Stimulated activated CD4-positive, alpha-beta T cell treated with anti-CD3 and anti-CD28 coated beads, Interleukin-15, amount 100 ng/mL, for 24 hours (primary cell): ENCODE results near the gene KCTD1.

Experiments
- DNase-seq: peaks from one replicate; pipeline ENCODE4 v3.0.0-alpha.2; 2020

The KCTD1 gene

GRCh38 chr18:26519114-26519513, 29.2 kb downstream of the KCTD1 start:
- no peak for DNase-seq

GRCh38 chr18:26516964-26517363, 31.4 kb downstream of the KCTD1 start:
- DNase-seq = no peak

- no peak for DNase-seq
Measured at GRCh38 chr18:26515643-26516487, 32.5 kb downstream of the KCTD1 start.

GRCh38 chr18:26511339-26512071, 36.8 kb downstream of the KCTD1 start:
- DNase-seq = no peak

DNA sequence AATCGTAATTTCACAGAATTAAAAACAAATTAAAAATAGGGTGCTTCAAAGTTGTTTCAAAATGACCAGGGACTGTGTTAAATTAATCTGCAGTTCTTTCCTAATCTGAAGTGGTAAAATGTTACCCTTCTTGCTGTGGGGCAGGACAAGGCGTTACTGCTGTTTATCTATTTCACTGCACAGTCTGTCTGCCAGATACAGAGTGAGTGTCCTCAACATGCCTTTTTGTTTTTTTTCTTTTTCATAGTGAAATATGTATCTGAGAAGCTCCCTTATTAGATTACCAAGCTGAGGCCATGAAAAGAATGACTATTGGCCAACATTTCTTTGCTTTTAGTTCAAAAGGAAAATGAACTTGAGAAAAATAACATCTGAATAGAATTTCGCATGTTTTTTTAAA, 38.0 kb downstream of the KCTD1 start:
- DNase-seq = no peak

- DNase-seq = no peak
Measured at GRCh38 chr18:26506012-26506411, 42.3 kb downstream of the KCTD1 start.

DNA sequence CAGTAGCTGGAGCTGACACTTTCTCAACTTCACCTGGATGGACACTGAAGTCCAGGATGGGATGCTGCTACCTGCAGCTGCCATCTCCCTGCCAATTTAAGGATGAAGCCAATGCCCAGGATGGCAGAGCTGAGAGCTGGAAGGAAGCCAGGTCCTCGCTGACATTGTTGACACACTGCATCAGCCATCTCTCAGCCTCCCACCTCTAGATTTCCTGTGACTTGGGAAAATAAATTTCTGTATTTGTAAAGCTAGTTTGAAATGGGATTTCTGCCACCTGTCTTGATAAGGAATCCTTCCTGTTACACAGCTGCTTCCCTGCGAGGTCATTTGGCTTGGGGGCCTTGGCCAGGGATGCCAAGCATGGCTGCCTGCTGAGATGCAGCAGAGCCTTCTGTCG, 43.5 kb downstream of the KCTD1 start:
- no peak for DNase-seq

- DNase-seq = no peak
Measured at GRCh38 chr18:26503382-26503781, 45.0 kb downstream of the KCTD1 start.

DNA sequence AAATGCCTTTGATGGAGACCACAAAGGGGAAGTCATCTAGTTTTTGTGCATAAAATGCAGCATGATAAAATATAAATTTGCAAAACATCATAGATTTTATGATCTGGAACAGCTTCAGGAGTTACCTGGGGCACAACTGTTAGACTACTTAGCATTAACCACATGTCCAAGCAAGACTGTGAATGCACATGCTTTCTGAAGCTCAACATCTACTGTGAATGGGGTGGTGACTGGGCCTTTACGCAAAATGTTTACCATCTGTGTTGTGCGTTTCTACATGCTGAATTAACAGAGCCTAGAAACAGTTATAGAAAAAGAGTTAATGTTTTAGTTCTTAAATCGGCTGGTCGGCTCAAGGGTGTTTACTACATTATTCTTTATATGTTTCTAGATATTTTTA, 45.5 kb downstream of the KCTD1 start:
- no peak for DNase-seq

- DNase-seq = no peak
Measured at GRCh38 chr18:26497866-26498265, 50.5 kb downstream of the KCTD1 start.

DNA sequence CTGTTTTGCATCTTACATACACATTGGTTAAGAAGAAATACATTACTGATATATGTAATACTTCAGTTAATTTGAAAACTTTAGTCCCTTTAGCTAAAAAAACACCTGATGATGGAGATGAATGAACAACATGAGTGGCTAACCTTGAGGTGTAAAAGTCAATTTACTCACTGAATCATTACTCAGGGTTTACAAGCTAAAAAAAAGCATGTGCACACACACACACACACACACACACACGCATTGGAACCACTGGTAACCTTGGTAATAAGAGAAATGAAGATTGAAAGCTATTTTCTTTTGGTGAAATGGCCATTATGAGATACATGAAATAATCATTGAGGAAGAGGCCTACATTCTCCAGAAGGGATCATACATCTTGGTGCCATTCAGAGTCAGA, 51.8 kb downstream of the KCTD1 start:
- no peak for DNase-seq

GRCh38 chr18:26495287-26495686, 53.1 kb downstream of the KCTD1 start:
- no peak for DNase-seq

GRCh38 chr18:26493021-26493420, 55.3 kb downstream of the KCTD1 start:
- no peak for DNase-seq

- DNase-seq = no peak
Measured at GRCh38 chr18:26491194-26491816, 57.0 kb downstream of the KCTD1 start.

DNA sequence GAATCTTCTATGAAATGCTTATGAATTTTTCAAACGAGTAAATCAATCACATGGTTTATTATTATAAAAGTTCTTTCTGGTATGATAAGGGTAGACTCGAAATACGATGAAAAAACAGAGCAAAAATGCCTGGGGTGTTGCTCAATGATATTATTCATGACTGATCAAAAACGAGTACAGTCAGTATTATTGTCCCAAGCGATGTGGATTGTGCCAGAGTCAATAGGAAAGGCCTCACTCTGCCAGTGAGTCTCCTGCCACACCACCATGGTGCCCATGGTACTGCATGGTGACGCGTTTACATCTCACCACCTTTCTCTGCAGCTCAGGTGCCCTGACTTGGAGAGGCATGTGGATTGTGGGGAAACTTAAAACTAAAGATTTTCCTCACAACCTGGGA, 58.5 kb downstream of the KCTD1 start:
- DNase-seq = no peak

DNA sequence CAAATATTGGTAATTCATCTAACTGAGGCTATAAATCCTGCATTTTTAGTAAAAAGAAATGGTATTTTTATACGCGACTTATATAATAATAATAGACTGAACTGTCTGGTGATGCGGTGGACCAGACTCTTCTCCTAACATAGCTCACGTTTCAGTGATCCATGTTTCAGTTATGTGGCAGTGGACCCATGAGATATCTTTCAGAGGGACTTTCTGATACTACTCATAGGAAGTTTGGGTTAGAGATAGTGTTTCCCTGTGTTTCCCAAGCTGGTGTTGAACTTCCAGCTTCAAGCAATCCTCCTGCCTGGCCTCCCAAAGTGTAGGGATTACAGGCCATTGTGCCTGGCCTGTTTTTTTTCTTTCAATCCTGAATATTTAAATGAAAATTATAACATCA, 59.2 kb downstream of the KCTD1 start:
- DNase-seq = no peak

GRCh38 chr18:26488417-26489009, 59.8 kb downstream of the KCTD1 start:
- no peak for DNase-seq

GRCh38 chr18:26487437-26487836, 60.9 kb downstream of the KCTD1 start:
- peak; percentile 6 for DNase-seq

- DNase-seq = no peak
Measured at GRCh38 chr18:26483633-26484032, 64.7 kb downstream of the KCTD1 start.

DNA sequence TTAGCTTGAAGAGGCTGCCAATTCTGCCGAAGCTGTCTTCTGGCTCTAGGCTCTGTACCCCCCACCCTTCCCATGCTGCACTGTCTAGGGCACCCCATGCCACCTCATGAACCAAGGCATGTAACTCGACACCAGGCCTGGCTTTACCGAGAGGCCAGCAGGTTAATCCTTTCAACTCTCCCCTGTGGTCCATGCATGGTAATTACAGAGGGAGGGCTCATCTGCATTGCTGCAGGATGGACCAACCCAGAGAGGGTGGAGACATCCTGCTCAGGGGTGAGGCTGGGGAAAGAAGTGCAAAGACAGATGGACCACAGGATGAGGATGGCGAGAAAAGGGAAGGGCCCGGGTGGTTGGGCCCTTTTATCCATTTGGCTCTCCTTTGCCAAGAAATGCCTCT, 65.8 kb downstream of the KCTD1 start:
- no peak for DNase-seq

DNA sequence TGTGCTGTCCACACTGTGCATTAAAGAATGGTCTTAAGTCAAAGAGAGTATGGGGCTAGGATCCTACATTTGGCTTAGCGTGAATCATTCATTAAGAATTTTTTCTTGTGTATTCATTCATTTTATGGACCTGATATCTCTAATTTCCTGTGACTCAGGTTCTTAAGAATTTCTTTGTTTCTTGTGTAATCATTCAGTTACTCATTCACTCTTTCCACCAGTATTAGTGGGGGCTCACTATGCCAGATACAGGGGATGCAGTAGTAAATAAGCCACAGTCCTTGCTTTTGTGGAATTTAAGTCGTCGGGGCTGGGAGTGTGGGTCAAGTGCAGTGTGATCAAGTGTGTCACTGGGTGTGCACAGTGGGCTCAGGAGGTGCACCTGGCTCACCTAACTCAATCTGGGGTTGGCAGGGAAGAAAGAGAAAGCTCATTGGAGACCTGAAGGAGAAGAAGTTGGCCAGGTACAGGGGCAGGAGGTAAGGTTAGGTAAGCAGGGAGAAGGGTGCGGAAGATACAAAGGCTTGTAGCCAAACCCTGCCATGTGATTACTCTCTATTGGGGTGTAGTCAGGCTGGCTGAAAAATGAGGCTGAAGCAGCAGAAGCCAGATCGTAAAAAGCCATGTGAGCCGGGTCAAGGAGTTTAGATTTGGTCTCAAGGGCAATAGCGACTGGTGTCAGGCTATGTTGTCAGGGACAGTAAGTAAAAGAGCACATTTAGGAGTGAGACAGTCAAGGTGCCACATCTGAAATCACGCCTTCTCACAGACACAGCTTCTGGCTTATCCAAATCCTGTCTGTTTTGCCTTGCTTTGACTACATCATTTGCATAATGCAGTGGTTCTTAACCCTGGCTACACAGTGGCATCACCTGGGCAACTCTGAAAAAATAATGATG, 67.2 kb downstream of the KCTD1 start:
- no peak for DNase-seq

DNA sequence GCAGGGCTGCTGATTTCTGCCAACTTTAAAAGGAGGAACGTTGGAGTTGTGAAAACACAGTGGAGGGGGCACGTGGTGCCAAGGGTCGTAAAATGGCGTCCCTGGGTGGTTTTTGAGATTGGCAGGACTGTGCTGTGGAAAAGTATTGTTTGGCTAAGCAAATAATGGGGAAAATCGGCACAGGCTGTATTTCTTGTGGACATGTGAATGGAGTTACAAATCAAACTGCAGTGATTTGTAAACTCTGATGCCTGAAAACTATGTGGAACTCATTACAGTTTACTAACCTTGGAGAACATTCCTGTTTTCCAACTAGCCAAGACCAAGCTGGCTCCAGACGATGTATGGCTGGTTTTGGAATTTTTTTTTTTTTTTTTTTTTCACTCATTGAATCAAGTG, 68.7 kb downstream of the KCTD1 start:
- DNase-seq = no peak
